Activated CD8-positive, alpha-beta memory T cell treated with anti-CD3 and anti-CD28 coated beads, Interleukin-2, amount 50 U/mL, for 1 hour (primary cell): ENCODE results near the gene CATSPERD.

Experiments
- DNase-seq: peaks from one replicate; pipeline ENCODE4 v3.0.0-alpha.2; 2020; ENCODE audit errors: extremely low read depth

CATSPERD gene

DNA sequence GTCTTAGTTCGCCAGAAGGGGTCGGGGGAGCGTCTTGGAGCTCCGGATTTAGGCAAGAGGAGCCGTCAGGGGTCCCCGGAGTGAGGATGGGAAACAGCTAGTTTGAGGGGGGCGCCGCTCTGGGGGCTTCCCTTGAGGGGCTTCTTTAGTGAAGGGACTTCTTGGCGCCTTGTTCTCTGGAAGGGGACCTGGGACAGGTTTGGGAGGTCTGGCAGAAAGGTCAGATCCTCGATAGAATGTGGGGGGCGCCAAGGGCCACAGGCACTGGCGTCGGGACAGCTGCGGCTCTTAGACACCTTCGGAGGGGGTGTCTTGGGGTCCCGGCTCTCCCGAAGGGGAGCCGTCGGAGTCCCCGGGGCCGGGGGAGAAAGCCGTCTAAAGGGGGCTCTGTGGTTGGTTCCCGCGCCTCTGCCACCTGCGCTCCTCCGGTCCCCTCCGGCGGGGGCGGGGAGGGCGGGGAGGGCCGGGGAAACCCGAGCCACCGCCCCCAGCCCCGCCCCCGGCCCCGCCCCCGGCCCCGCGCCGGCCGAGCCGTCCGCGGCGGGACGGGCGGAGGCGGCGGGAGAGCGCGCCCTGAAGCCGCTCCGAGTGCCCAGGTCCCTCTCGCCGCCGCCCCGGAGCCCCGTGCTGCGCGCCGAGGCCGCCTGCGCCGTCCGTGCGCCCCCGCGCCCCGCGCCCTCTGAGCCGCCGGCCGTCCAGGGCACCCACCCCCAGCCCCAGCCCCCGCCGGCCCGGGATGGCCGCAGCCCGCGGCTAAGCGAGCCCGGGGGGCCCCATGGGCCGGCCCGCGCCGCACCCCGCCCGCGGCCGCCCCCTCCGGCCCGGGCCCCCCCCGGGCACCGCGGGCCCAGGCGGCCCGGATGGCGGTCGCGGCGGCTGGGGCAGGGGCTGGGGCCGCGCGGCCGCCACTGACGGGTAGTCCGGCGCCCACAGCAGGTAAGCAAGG, 84.4 kb downstream of the CATSPERD start, which contains the start of gene NRTN:
Gene NRTN, plus strand, starts transcription at position 552 of the 946 bp plus-strand sequence. CDS start 19,099 bp downstream, outside the sequence.
- no peak for DNase-seq

DNA sequence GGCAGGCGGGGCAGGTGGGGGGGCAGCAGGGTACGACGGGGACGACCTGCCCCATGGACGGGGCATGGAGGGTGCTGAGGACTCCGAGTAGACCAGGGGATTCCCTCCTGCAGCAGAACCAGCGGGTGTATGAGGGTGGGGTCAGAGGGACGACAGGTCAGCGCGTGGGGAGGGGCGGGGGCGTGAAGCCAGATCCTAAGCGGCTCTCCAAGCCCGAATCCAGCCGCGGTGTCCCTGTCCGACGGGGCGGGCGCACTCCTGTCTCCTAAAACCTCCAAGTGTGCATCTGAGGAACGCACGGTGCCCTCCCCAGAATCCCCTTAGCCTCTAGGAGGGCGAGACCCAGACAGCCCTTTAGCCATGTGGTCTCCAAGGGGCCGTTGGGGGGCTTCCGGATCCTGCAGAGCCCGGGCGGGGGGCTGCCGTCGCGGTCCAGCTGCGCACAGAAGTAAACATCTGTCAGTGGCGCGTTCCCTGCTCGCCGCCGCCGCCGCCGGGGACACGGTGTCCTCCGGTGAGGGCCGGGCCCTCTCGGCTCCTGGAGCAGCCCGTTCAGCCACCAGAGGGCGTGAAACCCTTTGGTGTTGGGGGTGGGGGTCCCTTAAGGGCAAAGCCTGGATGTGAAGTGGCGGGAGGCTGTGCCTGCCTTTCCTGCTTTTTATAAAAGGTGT, 85.2 kb downstream of the CATSPERD start:
- no peak for DNase-seq

DNA sequence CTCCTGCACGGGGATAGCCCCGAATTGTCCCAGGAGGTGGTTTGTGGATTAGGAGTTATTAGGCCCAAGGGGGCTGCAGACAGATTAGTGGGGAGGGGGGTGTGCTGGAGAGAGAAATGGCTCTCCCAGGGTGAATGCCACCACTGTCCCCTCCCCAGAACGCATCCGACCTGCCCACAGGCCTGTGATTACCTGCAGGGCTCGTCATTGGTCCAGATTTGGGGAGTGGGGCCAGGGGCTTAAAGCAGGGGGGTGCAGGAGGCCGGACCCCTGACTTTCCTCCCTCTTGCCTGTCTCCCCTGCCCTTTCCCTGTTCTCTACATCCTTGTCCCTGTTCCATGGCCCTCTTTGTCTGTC, 85.7 kb downstream of the CATSPERD start:
- no peak for DNase-seq

DNA sequence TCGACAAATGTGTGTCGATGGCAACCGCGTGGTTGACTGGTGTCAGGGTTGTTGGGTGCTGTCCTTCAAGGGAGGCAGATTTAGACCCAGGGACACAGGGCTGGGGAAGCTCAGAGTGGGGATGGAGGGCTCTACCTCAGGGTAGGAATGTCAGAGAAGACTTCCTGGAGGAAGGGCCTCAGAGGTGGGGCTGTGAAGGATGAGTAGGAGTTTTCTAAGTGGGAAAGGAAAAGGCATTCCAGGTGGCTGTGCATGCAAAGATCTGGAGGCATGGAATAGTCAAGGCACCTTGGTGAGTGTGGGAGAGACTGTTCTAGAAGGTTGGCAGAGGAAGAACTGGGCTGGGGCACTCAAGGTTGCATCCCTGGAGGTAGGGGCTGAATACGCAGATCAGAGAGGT, 86.5 kb downstream of the CATSPERD start:
- no peak for DNase-seq

DNA sequence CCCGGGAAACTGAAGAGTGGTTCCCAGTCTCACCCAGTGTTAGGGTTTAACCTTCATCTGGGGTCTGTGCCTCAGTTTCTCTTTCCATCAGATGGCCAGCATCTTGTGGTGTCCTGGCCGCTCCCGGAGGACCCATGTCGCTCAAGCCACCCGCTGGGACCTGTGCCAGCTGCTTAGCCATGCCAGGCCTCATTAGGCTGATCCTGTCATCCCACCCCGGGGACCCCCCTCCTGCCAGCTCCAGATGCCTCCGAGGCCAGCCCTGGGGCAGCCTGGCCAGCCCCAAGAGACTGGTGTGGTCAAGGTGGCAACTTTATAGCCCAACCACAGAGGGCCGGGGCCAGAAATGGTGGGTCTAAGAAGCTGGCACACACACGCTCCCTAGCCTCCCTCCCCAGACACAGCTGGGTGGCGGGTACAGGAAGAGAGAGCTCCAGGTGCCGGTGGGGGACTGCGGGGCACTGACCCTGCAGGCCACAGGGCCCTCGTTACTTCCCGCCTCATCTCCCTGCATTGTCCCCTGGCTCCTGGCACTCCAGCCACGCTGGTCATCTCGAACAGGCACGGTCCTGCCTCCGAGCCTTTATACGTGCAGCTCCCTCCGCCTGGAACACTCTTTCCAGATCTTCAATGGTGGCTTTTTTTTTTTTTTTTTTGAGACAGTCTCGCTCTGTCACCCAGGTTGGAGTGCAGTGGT, 87.8 kb downstream of the CATSPERD start:
- no peak for DNase-seq

DNA sequence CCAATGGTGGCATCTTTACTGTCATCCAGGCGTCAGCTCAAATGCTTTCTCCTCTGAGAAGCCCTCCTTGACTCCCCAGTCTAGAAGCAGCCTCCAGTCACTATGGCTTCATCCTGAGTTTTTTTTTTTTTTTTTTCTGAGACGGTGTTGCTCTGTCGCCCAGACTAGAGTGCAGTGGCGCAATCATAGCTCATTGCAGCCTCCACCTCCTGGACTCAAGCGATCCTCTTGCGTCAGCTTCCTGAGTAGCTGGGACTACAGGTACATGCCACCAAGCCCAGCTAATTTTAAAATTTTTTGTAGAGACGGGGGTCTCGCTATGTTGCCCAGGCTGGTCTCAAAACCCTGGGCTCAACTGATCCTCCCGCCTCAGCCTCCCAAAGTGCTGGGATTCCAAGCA, 88.6 kb downstream of the CATSPERD start:
- DNase-seq, result no peak

DNA sequence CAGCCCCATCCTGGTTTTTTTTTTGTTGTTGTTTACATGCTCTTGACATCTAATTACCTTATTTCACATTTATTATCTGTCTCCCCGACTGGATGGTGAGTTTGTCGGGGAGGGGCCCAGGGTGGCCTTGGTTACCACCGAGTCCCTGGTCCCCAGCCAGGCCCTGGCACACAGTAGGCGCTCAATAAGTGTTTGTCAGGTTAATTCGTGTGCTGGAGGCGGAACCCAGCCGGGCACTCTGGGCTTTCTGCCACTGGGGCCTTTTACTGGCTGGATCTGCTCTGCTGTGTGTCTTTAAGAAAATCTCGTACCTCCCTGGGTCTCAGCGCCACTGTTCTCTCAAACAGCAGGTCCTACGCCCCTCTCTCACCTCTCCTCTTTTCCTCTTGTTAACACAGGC, 89.0 kb downstream of the CATSPERD start:
- DNase-seq, result no peak

DNA sequence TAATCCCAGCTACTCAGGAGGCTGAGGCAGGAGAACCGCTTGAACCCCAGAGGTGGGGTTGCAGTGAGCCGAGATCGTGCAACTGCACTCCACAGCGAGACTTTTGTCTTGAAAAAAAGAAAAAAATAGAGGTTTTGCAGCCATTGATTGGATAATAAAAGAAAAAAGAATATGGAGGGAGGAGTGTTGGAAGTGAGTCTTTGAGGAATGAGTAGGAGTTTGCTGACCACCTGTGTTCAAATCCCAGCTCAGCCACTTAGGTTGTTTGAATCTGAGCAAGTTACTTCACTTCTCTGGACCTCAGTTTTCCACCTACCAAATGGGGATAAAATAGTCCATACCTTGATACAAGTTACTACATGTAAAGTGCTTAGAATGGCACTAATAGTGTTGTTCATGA, 90.7 kb downstream of the CATSPERD start:
- no peak for DNase-seq

DNA sequence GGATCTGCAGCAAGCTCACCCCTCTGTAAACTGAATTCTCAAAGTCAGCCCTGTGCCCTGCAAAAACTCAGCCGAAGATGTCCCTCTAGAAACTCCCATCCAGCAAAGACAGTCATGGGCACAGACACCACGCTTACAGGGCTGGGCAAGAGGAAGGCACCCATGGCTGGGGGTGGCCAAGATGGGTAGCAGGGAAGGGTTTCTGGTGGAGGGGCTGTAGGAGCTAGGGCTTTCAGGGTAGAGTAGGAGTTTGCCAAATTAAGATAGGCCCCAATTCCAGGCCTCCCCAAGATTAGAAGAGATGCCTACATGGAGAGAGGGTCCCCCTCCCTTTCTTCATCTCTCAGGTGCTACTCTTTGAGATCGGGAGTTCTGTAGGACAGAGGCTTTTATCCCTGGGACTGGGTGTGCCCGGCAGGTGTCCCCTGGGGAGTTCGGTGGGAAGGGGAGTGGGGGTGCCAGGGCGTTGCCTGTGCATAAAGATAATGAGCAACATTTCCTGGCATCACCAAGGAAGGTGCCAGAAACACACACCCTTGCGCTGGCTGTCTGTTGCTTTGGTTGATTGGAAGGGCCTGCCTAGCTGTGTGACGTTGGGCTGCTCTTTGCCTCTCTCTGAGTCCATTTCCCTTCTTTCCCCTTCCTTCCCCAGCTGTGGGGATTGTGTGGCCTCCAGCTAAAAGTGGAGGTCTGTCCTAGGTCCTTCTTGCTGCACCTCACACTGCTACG, 93.8 kb downstream of the CATSPERD start:
- DNase-seq, result no peak

DNA sequence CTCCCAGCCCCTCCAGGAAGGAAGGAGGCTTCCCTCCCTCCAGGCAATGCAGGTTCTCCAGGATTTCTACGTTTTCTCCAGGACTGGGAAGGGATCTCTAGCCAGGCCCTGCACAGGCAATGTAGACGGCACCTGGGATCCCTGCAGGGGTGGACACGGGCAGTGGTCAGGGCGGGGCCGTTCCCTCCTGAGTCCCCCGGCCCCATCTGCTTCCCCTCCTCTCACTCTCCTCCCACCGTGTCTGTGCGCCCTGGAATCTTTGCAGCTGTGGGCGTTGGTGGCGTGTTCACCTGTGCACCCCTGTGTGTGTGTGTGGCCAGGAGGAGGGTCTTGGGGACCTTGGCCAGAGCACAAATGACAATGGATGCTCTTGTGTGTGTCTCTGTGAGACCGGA, 94.4 kb downstream of the CATSPERD start:
- no peak for DNase-seq

DNA sequence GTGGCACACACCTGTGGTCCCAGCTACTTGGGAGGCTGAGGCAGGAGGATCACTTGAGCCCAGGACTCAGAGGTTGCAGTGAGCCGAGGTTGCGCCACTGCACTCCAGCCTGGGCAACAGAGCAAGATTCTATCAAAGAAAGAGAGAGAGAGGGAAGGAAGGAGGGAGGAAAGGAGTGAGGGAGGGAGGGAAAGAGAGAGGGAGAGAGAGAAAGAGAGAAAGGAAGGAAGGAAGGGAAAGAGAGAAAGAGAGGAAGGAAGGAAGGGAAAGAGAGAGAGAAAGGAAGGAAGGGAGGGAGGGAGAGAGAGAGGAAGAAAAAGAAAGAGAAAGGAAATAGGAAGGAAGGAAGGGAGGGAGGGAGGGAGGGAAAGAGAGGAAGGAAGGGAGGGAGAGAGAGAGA, 96.8 kb downstream of the CATSPERD start:
- DNase-seq, result no peak

DNA sequence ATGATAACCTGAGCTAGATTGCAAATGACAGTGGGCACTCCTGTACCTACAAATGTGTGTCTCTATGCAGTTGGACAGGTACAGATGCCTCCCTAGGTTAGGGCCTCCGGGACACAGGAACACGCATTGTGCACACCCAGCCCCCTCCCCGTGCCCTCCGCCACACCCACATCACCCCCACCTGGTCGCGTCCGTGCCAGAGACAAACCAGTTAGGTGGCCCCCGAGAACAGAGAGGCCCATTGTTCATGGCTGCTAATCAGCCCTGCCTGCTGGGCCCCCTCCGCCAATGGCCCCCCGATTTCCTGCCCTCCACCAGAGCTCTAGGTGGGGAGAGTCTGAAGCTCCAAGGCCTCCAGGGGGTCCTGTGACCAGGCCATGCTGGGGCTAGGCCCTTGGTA, 98.2 kb downstream of the CATSPERD start:
- no peak for DNase-seq

DNA sequence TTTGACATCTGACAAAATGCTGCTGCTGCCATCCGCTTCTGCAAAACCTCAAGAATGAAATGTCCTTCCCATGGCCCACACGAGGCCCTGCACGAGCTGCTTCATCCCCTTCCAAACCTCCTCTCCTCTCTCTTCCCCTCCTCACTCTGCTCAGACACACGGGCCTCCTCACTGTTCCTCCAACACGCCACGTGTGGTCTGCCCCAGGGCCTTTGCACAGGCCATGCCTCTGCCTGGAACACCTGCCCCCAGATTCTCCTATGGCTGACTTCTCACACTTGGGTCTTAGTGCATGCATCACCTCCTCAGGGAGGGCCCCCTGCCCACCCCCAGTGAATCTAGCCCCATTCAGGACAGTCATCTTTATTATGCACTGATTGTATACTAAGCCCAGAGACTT, 100.3 kb downstream of the CATSPERD start:
- no peak for DNase-seq

DNA sequence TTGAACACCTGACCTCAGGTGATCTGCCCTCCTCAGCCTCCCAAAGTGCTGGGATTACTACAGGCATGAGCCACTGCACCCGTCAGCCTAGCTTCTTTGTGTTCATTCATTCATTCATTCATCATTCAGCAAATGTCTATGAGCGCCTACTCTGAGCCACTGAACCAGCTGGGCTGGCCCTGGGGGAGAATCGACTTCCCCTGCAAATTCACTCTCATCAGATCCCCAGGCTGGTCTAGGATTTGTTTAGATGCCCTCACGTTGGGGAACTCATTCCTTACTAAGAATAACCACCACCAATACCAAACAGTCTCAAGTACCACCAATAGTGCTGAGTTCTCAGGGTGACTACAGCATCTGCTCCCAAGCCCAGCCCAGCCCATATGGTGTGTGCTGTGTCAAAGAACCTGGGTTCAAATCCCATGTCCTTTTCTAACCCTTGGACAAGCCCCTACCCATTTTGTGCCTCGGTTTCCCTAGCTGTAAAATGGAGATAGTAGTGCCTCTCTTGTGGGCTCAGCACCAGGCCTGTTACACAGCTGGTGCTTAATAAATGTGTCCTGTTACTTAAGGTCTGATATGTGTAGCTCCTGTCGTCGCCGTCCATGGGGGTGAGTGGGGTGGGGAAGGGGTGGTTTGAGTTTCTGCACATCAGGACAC, 101.2 kb downstream of the CATSPERD start:
- DNase-seq, result no peak

DNA sequence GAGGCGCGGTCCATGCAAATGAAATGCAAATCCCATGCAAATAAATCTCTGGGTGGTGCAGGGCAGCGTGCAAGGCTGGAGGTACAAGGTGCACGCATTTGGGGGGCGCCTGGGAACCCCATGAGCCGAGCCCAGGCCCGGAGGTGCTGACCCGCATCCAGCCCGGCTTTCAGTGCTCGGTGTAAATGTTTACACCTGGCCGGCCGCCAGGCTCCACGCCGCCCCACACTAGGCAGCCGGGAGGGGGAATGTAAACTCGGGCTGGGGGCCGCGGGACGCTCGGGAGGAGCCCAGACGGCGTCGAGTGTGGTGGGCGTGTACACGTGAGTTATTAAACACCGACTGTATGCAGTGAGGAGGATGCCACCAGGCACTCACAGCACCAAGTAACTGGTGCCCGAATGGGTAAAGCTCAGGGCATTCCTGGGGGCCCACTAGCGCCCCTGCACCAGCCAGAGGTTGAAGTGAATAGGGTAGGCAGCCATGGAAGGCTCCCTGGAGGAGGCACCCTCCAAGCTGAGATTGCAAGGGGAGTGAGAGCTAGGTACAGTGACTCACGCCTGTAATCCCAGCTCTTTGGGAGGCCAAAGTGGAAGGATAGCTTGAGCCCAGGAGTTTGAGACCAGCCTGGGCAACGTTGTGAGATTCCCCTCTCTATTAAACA, 101.9 kb downstream of the CATSPERD start:
- no peak for DNase-seq

DNA sequence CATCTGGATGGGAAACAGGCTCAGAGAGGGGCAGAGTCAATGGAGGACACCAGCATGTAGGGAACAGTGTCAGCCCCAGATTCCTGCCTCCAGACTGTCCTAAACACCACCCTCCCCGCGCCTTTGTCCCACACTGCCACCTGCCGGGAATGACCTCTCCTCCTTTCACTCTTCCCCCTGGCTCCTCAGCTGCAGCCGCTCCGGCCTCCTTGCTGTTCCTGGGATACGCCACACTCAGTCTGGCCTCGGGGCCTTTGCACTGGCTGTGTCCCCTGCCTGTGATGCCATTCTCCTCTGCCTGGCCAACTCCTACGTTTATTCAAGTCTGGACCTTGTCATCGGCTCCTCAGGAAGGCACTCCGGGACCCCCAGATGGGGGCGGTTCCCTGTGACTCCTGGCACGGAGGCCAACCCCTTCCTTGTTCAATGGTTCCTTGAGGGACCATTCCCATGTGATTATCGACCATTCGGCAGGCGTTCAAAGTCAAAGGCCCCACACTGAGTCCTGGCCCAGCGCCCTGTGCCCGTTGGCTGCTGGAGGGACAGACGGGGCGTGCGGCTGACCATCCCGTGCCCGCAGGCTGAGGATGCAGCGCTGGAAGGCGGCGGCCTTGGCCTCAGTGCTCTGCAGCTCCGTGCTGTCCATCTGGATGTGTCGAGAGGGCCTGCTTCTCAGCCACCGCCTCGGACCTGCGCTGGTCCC, 103.3 kb downstream of the CATSPERD start:
- no peak for DNase-seq

DNA sequence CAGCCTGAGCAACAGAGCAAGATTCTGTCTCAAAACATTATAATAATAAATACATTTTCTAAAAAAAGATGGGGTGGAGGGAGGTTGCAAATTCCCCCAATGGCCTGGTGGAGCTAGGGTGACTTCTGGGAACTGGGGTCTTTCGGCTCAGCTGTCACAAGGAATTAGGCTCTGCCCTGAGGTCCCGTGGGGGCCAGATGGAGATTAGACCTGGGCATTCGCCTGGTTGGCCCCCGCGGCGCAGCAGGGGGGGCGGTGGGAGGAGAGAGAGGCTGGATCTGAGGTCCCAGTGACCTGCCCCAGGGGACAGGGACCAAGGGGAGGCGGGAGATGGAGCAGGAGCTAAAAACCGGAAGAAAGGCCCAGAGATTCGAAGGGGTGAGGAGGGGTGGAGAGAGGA, 104.3 kb downstream of the CATSPERD start:
- no peak for DNase-seq

DNA sequence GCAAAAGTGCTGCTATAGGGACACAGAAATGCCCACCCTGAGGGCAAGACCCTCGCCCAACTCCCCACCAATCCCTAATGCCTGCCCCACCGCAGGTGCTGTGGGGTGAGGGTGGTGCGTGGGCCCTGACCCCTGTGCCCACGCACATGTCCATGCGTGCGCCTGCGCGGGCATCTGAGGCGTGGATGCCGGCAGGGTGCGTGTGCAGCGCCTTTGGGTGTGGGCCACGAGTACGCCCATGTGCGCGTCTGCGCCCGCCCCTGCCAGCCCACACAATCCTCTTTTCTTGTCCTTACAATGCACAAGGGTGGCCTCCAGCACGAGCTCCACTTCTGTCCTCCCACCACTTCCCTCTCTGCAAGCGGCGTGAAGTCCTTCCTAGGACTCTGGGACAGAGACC, 104.7 kb downstream of the CATSPERD start:
- no peak for DNase-seq

DNA sequence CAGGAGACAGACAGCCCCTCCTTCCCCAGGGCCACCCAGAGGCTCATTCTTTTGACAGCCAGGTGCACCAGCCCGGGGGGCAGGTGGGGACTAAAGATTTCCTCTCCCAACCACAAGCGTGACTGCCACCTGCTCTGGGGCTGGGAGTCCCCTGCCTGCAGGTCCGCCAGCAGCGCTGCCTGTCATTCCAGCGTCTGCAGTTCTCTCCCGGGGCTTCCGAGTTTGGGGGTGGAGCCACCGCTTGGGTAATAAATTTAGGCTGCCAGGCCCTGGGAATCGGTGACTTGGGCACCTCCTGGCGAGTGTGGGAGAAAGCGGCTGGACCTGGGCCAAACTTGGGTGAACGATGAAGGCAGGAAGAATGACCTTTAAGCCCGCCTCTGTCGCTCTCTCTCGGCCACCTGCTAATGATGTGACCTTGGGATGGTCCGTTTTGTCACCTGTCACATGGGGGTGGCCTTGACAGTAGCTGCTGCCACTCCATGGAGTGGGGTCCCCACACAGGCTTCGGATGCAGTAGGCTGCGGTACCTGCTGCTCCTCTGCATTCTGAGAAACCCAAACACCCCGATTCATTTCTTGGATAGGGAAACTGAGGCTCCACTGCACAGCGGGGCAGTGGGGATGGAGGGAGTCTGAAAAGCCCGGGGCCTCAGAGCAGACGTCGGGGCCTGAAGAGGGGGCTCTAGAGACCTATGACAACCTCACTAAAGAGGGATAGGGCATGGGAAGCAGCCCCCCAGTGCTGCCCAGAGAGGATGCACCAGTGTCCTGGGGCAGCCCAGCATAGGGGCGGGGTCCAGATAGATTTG, 106.3 kb downstream of the CATSPERD start:
- DNase-seq, result no peak
